Astrocyte of the cerebellum (primary cell): ENCODE data around the gene FBXL19.

Source experiments
- DNase-seq: peaks from one replicate; pipeline ENCODE4 v3.0.0-alpha.2; 2011; ENCODE audit warnings: low read depth
- H3K4me3 ChIP-seq: 2 replicates; pipeline ENCODE4 v1.5.1; 2011; ENCODE audit warnings: mild to moderate bottlenecking, low read depth, low read length, moderate library complexity
- in situ Hi-C: cut with HindIII; loops from 2 replicates; pipeline ENCODE4 v1.10.0; 2017; ENCODE audit warnings: low sequenced_read_pairs
- TF ChIP-seq, protein P1 (sequence below): IDR thresholded peaks from 2 replicates; pipeline ENCODE4 v1.5.1; 2012; ENCODE audit warnings: low read length, low read depth, moderate library complexity, mild to moderate bottlenecking; ENCODE audit errors: missing control alignments

Gene FBXL19

DNA sequence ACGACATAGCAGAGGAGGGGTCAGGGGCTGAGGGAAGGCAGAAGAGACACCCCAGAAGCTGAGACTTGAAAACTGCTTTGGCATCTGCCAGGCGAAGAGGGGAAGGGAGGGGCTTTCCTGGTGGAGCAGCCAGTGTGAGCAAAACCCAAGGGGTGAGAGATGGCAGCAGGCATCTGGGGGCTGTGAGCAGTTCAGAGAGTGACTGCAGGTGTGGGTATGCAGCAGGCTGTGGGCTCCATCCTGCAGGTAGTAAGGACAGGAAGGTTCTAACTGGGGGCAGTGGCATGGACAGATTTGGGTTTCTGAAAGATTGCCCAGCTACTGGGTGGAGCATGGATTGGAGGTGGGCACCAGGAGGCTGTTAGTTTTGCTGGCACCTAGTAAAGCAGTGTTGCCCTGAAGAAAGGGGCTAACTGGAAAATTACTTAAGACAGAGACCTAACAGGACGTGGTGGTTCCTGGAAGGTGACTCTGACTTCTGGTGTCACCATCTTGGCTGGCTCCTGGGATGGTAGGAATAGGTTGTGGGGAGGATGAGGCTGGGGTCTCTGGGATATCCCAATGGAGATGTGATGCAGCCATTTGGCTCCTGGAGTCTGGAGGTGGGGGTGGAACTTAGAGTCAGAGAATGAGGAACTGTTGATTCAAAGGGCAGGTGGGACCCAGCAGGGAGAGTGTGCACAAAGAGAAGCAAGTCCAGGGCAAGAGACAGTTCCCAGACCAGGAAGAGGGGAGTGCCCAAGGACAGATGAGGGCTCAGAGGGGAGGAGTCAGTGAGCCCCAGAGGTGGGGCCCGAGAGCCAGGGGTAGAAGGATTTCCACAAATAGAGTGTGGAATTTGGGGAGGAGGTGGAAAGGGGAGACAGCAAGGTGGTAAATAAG, 40.7 kb upstream of the FBXL19 start:
- TF ChIP-seq, protein P1, sequence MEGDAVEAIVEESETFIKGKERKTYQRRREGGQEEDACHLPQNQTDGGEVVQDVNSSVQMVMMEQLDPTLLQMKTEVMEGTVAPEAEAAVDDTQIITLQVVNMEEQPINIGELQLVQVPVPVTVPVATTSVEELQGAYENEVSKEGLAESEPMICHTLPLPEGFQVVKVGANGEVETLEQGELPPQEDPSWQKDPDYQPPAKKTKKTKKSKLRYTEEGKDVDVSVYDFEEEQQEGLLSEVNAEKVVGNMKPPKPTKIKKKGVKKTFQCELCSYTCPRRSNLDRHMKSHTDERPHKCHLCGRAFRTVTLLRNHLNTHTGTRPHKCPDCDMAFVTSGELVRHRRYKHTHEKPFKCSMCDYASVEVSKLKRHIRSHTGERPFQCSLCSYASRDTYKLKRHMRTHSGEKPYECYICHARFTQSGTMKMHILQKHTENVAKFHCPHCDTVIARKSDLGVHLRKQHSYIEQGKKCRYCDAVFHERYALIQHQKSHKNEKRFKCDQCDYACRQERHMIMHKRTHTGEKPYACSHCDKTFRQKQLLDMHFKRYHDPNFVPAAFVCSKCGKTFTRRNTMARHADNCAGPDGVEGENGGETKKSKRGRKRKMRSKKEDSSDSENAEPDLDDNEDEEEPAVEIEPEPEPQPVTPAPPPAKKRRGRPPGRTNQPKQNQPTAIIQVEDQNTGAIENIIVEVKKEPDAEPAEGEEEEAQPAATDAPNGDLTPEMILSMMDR, result no peak
- in situ Hi-C loops, result no loop called here
- H3K4me3 ChIP-seq, result no peak overlapping the region
- no peak for DNase-seq

DNA sequence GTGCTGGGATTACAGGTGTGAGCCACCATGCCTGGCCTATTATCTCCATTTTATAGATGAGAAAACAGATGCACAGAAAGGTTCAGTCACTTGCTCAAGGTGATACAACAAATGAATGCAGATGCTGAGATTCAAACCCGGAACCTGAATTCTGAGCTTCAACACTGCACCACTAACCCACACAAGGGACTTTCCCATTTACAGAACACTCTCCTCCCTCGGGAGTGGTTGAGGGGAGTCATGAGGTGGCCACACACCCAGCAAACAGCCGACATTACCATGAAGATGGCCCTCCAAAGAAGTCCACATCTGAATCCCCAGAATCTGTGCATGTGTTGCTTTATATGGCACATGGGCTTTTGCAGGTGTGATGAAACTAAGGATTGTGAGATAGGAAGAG, 38.6 kb upstream of the FBXL19 start:
- TF ChIP-seq, protein P1, result no peak
- in situ Hi-C loops, result no loop called here
- no peak for DNase-seq
- H3K4me3 ChIP-seq, result no peak overlapping the region

DNA sequence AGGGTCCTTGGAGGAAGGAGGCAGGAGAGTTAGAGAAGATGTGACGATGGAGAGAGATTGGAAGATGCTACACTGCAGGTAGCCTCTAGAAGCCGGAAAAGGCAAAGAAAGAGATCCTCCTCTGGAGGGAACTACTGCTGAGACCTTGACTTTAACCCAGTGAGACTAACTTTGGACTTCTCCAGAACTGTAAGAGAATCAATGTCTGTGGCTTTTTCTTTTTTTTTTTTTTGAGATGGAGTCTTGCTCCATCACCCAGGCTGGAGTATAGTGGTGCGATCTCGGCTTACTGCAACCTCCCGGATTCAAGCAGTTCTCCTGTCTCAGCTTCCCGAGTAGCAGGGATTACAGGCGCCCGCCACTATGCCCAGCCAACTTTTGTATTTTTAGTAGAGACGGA, 38.2 kb upstream of the FBXL19 start:
- in situ Hi-C loops, result no loop called here
- TF ChIP-seq, protein P1, result no peak
- H3K4me3 ChIP-seq, result no peak overlapping the region
- DNase-seq, result no peak

DNA sequence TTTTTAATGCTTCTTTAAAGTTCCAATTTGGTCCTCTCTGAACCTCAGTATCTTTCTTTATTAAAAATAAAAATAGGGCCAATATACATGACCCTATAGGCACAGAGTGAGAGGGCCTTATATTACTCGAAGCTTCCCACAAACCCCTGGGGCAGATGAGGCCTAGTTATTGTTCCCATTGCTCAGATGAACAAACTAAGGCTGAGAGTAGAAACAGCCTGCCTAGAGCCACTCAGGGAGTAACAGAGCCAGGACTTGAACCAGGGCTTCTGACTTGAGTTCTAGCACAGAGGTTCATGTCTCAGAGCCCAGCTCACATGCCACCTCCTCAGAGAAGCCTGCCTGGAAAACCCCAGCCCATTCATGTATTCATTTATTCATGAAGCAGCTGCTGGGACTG, 37.2 kb upstream of the FBXL19 start:
- in situ Hi-C loops, result no loop called here
- no peak overlapping the region for H3K4me3 ChIP-seq
- TF ChIP-seq, protein P1, result no peak
- DNase-seq, result no peak

DNA sequence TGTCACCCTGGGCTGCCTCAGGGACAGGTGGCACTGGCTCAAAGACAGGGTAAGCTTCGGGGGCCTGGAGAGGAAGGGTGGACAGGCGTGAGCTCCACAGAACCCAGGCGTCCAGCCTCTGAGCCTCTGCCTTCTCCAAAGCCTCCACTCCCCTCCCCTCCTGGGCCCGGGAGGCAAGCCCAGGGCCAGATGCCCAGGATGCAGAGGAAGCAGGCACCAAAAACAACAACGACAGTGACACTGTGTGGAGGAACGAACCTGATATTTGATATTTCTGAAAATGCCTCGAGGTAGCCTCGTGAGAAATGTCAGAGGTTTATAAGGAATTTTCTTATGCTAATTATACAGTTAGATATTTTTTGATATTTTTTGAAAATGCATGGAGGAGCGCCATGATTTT, 35.4 kb upstream of the FBXL19 start:
- TF ChIP-seq, protein P1, result no peak
- no peak for DNase-seq
- H3K4me3 ChIP-seq, result no peak overlapping the region
- in situ Hi-C loops, result no loop called here

DNA sequence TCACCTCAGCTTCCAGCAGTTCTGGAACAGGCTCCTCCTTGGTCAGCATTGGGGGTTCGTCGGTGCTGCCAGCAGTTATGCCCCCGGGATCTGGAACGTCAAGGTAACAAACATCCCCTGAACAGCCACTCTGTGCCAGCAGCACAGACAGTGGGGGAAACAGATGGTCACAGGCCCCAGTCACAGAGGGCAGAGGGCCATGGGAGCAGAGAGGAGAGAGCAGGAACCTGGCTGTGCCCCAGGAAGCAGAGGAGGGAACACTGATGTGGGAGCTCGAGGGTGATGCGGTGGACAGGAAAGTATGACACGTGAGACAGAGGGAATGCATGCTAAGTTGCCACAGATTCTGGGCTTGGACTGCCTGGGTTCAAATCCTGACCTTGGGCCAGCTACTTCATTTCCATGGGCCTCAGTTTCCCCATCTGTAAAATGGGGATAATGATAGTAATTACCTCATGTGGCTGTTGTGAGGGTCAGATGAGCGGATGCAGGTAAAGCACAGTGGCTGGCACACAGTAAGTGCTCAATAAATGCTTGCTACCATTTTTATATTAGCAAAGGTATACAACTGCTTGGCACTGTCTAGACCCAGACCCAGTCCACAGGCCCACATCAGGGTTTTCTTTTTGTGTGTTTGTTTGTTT, 34.4 kb upstream of the FBXL19 start:
- no peak for DNase-seq
- in situ Hi-C loops, result no loop called here
- TF ChIP-seq, protein P1, result no peak
- no peak overlapping the region for H3K4me3 ChIP-seq
